Ecto neural progenitor cell (in vitro differentiated cells): ENCODE results near the gene PCGF5.
"Not testable (repeated sequence)": the region's sequence is repeated elsewhere in the genome, so short reads cannot be mapped to it uniquely, and the experiment has no call there.

Experiments used
- DNase-seq: peaks from one replicate; pipeline ENCODE4 v3.0.0-alpha.2; 2018; ENCODE audit warnings: low spot score

Gene PCGF5

GRCh38 chr10:91286572-91286971, 66.1 kb downstream of the PCGF5 start:
- DNase-seq = no peak

- DNase-seq = no peak
These were observed 66.8 kb downstream of the PCGF5 start for GRCh38 chr10:91287276-91287675.

- no peak for DNase-seq
These were observed 67.4 kb downstream of the PCGF5 start for GRCh38 chr10:91287912-91288311.

GRCh38 chr10:91289305-91289704, 68.8 kb downstream of the PCGF5 start:
- DNase-seq = no peak

GRCh38 chr10:91290607-91291006, 70.1 kb downstream of the PCGF5 start:
- no peak for DNase-seq

- DNase-seq = no peak
These were observed 73.9 kb downstream of the PCGF5 start for GRCh38 chr10:91294134-91294906.

GRCh38 chr10:91295346-91295745, 74.9 kb downstream of the PCGF5 start:
- DNase-seq = no peak

- no peak for DNase-seq
These were observed 76.0 kb downstream of the PCGF5 start for GRCh38 chr10:91296471-91296870.

- DNase-seq = peak; percentile 91
These were observed 77.9 kb downstream of the PCGF5 start for GRCh38 chr10:91298224-91298871.

GRCh38 chr10:91299999-91300575, 79.6 kb downstream of the PCGF5 start:
- DNase-seq = no peak

GRCh38 chr10:91302946-91303345, 82.5 kb downstream of the PCGF5 start:
- not testable (repeated sequence) for DNase-seq

GRCh38 chr10:91305979-91306378, 85.5 kb downstream of the PCGF5 start:
- DNase-seq = not testable (repeated sequence)

GRCh38 chr10:91307489-91307888, 87.0 kb downstream of the PCGF5 start:
- DNase-seq = no peak

GRCh38 chr10:91309711-91310110, 89.2 kb downstream of the PCGF5 start:
- no peak for DNase-seq

- no peak for DNase-seq
These were observed 91.3 kb downstream of the PCGF5 start for GRCh38 chr10:91311601-91312381.

- DNase-seq = no peak
These were observed 91.9 kb downstream of the PCGF5 start for GRCh38 chr10:91312382-91312733.

- peak; percentile 60 for DNase-seq
These were observed 93.5 kb downstream of the PCGF5 start for GRCh38 chr10:91313796-91314485.

- DNase-seq = no peak
These were observed 96.0 kb downstream of the PCGF5 start for GRCh38 chr10:91316486-91316885.

GRCh38 chr10:91317541-91317940, 97.1 kb downstream of the PCGF5 start:
- DNase-seq = no peak

GRCh38 chr10:91319336-91319735, 98.9 kb downstream of the PCGF5 start:
- DNase-seq = no peak

GRCh38 chr10:91323293-91323905, 102.9 kb downstream of the PCGF5 start:
- DNase-seq = not testable (repeated sequence)
